ENCODE data around the gene PTPRT. TPM values are rescaled to one million over a fixed set of nuclear protein-coding genes. Genes with fewer than 3 reads are reported as not detected.

PTPRT gene
- polyA plus RNA-seq, 1 donor: 0.53 TPM

DNA sequence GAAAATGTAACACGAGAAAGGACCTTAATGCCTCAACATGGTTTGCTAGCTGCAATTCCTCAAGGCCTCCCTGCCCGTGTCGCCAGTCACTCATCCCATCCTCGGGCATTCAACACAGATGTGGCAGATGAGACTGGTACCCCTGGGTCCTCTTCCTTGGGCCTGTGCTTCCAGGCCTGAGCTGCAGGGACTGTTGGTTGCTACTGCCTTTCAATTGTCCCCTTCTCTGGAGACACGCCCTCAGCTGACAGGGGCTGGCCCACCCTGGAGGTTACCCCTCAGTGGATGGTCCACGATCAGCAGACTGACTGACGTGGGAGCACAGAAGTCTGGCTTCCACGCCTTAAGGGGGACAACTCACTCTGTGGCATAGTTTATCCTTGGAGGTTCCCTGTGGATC lies 1076.5 kb downstream of the PTPRT start:
- DNase-seq: no peak

DNA sequence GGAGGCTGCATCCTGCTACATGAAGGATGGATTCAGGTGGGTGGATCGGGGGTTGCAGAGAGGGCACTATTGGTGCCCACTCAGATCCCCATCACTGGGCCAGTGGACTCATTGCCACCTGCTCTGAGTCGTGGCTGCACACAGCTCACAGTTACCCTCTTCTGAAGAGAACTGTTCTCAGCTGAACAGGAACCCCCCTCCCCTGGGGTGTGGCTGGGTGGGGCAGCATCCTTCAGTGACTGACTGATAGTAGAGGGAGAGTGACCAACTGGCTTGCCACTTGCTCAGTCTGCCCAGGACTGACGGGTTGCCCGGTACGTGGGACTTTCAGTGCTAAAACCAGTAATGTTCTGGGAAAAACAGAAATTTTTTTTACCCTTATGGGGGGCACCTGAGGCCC lies 1077.5 kb downstream of the PTPRT start:
- no peak for DNase-seq

DNA sequence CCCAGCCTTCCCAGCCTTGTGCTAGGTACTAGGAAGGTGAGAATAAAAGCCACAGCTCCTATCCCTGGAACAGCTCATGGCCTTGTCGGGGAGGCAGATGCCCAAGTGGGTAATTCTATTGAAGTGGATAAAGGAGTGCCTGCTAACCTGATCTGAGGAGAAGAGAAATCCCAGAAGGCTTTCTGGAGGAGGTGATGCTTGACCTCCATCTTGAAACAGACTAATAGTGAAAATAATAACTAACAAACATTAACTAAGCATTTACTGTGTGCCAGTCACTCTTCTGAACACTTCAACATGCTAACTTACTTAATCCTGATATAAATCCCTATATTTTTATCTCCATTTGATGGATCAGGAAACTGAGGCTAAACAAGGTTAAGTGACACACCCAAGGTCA lies 1078.4 kb downstream of the PTPRT start:
- no peak for DNase-seq

DNA sequence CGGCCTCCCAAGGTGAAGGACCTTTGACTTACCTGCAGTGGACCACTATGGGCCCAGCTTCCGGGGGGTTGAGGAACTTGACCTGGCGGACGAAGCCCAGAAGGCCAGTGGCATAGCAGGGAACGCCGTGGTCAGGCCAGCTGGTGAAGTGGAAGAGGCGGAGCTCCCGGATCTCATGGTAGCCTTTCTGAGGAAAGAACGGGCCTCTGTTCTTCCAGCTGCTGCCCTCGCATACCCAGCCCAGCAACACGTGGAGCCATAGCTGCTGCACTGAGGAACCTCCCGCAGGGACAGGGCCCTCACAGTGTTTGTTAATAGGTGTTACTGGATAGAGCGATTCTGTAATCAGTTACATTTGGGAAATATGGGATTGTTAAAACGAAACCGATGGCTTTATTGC lies 1079.4 kb downstream of the PTPRT start:
- DNase-seq: no peak

DNA sequence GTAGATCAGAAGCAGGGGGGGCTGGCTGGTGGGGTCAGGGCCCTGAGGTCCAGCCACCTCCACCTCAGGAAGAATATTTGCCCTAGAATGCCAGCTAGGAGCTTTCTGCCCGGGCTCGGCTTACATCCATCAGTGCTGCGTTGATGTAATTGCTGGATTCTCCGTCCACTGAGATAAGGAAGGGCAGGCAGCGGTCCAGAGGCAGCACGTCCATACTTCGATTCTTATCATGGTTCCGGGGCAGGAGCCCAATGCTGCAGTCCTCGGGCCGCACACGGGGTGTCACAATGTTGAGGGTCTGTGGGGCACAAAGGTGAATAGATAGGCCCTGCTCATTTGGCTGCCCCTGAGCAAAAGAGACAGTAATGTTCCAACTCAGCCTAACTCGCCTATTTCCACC lies 1087.7 kb downstream of the PTPRT start:
- no peak for DNase-seq

DNA sequence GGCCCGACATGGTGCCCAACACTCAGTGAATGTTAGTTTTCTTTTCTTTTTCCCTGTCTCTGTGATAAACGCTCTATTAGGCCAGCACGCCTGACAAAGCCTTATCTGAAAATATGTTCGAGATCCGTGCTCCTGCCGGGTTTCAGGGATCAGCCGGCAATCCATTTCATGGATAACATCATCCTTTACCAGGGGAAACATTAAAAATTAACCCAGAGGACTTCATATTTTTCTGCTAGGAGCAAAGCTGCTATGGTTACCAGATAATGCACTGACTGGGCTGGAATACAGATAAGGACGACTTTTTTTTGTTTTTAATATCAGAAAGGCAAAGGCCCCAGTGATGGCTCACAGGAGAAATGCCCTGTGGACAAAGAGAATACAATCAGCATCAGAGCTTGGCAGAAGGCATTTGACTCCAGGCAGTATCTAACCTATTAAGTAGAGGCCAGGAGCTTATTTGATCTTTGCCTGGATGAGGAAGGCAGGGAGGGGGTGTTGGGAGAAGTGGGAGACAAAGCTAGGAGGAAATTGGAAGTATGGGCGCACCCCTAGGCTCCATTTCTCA lies 1089.5 kb downstream of the PTPRT start:
- DNase-seq: no peak

DNA sequence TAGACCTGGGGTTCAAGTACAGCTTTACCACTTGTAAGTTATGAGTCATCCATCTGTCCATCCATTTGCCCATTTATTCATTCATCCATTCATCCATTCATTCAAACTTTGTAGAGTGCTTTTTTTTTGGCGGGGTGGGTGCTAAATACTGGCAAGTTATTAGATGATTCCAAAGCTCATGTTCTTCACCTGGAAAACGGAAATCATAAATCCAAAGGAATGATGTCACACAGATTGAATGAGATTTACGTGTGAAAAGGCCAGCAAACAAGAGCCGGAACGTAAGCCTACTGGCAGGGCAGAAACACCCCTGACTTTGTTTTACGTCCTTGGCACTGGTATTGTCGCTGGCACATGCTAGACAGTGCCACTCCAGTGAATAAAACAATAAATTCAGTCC lies 1090.6 kb downstream of the PTPRT start:
- DNase-seq: no peak

DNA sequence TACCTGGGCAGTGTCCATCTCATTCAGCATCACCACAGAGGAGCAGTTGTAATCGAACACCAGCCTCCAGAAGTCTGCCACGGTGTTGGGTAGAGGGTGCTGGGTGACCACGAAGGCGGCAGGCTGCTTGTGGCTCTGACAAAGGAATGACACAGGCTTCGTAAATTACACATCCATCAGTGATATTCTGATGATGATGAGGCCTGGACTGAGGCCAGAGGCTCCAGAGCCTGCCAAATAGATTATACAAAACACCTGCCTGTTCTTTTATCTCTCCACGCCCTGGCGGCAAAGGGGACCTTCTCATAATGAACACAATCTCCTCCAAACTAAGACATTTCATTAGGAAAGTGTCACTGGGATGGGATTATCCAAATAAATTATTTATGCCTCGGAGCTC lies 1091.3 kb downstream of the PTPRT start:
- no peak for DNase-seq

DNA sequence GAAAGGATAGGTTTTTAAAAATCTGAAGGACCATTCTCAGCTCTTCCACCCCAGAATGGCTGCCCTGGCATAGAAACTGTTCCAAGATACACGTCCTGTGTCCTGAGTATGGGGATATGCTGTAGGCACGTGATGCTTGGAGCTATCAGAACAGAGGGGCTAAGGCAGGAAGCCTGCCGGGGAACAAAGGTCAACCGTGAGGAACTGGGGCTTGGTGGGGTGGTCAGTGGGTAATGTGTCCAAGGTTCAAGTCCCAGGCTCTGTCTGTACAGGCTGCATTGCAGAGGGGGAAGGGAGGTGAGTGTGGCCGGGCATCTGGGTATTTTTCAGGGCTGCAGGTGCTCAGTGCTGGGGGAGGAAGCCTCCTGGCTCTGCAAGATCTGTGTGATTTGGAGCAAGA lies 1092.0 kb downstream of the PTPRT start:
- DNase-seq: no peak

DNA sequence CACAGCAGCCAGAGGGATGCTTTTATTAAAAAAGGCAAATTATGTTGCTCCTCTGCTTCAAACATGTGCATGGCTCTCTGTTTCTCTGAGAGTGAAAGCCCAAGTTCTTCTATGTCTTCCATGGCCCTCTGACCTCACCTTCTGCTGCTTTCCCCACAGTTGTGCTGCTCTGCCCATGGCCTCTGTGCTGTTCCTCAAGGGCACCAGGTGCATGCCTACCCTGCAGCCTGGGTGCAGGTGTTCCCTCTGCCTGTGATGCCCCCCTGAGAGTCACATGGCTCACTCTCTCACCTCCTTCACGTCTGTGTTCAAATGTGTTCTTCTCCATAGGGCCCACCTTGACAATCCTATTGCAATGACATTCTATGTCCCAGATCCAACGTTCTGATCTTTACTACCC lies 1094.5 kb downstream of the PTPRT start:
- DNase-seq: no peak

DNA sequence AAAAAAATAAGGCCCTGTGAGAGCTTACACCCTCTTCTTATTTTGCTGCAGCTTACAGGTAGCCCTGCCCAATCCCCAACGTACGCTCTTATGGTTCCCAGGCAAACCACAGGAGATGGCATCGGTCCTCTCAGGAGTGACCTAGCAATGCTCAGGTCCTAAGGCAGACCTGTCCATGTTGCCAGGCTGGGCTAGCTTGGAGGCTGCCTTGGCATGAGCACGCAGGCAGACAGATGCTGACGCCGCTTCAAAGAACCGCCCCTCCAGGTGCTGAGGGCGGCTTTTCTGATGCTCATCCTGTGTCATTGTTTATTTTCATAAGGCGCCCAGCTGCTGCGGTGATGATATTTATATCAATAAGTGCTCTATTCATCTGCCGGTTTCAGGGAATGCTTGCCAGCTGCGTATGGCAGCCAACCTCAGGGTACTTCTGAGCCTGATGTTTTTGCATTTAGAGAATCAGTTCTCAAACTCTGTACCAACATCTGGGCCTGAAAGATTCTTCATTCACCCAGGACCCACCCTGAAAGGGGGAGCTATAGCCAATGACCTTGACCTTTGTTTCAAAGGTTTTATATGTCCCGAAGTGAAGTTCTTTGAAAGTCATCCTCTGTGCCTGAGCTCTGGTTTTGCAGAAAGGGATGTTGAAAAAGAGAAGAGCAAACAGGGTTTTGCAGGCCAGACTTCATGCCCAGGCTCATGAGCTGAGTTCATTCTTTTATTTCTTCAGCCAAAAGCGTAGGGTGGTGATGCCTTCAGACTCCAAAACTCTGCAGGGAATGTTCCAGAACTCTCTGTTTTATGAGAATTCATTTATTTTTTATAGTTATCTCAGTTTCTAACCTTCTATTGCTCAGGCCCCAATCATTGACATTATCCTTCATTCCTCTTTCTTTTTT lies 1095.9 kb downstream of the PTPRT start:
- DNase-seq: no peak

DNA sequence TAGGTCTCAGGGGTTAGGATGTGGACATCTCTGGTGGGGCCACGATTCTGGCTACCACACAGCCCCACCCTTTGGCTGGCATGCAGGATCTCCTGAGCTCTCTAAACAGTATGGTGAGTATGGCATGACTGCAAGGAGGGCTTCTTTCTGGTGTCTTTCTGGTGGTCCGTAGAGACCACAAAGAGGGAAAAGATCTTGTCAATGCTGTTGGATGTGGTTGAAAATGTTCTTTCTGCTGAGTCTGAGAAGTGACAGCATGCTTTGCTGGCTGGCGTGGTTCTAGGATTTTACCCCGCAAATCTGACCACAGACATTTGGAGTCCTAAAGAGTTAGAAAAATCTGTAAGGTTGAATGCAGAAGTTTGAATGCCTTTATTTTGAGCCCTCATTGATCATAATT lies 1096.7 kb downstream of the PTPRT start:
- no peak for DNase-seq

DNA sequence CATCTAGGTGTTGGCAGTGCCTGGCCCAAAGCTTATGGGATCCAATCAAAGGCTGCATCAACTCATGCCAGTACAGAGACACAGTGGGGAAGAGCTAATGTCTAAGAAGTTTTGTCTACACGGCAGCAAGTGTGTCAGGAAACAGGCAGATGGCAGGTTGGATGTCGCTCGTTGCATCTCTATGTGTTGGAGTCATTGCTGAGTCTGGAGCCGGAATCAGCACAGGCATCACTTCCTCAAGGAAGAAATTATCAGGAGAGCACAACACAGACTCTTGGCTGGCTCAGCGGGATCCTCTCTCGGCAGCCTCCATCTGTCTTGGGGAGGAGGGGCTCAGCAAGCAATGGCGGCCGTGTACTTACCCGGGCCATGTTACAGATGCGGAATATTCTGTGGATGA lies 1104.3 kb downstream of the PTPRT start:
- DNase-seq: no peak

DNA sequence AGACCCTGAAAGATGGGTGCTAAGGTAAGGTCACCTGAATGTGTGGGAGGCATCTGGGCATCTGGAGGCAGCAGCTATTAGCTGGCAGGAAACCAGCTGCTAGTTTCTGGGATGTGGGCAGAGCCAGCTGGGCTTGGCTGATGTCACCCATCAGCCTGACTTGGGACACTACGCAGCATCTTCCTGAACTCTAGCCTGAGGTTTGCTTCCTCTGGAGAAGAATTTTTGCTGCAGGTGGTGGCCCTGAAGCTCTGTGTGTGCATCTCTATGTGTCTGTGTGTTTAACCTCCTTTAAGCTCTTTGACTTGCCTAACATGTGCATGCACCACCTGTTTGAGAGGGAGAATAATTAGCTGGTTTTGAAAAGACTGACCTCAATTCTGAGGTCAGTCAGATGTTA lies 1106.4 kb downstream of the PTPRT start:
- DNase-seq: no peak

DNA sequence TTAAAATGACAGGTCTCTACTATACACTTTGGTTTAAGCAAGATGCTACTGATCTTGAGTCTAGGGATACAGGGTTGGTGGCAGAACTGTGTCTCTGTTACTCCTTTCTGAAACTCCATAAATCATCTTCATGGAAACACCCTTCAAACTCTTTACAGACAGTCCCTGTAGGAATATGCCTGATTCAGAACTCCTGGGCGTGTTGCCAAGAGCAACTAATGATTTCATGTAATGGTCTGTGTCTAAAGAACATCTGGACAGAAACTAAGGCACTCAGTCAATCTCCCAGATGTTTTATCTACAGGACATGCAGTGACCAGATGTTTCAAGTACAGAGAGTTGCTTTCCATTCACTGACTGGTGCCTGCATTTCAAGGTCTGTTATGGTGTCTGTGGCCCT lies 1107.1 kb downstream of the PTPRT start:
- peak; percentile 74 for DNase-seq

DNA sequence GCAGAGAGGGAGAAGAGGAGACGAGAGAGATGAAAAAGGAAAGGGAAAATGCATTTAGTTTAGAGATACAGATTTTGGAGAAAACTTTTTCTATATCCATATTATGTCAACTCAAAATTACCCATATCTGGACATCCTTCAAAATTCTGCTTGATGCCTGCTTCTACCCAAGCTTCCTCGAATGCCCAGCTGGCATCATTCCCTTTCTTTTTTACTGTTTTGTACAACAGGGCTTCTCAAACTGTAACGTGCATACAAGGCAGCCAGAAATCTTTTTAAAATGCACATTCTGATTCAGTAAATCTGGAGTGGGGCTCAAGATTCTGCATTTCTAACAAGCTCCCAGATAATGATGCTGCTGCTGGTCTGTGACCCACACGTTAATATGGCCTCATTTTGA lies 1108.8 kb downstream of the PTPRT start:
- no peak for DNase-seq

DNA sequence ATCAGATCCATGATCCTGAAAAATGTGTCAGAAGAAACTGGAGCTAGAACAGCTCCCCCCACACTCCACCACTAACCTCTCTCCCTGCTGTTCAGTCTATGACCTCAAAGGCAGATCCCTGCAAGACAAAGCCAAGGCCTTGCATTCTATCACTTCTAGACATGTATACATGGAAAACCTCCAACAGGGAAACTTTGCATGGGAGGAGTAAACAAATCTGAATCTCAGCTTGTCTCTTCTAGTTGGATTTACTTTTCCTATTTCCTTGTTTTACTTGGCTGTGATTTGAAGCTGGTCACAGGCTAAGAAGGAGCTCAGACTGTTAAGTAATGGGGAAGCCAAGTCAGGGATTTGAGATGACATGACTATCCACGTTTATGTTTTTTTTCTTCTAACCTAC lies 1114.8 kb downstream of the PTPRT start:
- DNase-seq: no peak

DNA sequence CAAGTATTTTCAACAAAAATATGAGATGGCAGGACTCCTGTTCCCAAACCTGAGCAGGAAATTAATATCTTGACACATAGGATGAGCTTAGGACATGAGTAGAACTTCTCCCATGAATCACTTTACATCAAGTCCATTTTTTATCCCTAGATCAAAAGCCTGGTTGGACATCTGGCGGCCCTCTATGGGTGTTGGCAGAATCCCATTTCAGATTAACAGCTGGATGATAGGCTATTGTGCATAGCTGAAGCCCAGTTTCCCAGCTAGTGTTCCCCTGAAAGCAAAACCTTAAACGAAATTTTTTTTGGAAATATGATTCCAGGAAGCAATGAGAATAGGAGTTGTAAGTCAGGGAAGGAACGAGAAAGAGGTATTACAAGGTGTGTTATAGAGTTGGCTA lies 1122.1 kb downstream of the PTPRT start:
- DNase-seq: no peak

DNA sequence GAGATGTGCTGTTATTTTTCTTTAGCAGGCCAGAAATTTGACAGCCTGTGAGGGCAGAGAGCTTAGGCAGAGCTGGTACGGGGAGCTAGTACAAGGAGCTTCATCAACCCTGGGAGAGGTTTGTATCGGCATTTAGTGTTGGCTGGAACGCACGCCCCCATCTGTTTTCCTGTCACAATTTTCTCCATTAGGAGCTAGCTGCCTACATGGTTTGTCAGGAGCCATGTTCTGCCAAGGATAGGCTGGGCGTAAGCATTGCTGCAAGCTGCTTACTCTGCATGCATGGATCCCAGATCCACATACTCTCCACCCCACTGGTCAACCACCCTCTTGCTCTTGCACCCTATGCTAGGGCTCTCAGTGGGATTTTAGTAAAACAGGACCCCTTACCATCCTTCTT lies 1122.5 kb downstream of the PTPRT start:
- DNase-seq: no peak

DNA sequence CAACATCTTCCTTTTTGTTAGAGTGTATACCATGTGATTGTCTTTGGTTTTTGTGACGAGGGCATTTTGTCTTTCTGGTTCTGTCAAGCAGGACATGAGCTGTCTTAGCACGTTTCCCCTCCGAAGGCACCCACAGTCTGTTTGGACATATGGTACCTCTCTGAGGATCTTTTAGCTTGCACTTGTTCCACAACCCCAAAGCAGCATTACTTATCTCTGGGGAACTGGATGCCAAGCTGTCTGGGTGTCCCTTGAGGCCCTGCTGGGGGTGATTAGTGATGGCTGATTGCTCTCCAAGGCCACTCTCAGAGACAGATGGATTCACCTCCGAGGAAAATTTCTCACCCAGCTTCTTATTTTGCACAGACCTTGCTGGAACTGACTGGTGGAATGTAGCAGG lies 1126.6 kb downstream of the PTPRT start:
- no peak for DNase-seq

DNA sequence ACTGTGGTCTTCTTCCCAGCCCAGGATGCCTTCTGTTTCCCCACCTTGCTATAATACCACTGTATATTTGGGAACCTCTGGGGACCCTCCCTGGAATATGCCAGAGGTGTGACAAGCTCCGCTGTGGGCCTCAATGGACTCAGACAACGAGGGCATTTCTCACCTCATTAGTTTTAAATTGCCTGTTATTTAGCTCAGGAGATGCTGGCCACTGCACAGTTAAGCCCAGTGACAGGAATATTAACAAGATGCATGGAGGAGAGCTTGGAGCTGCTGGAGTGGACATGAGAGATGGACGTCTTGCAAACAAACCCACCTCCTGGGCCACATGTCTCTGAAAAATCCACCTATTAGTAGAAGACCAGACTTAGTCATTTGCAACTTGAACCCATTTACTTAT lies 1136.4 kb downstream of the PTPRT start:
- DNase-seq: no peak

DNA sequence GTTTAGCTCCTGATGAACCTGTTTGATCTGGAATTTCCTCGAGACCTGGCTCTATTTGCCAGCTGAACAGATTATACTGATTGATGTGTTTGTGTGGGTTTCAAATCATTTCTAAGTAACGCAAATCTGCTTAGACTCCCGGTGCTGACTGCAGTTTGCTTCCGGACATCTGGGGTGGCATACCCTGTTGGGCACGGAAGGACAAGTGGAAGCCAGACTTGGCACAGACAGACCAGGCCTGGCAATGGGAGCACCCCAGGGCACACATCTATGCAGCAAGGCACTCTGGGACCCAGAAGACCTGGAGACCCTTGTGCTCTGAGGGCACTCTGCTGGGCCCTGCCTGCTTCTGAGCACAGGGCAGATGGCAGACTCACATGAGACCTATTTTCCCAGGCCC lies 1137.8 kb downstream of the PTPRT start:
- DNase-seq: no peak

DNA sequence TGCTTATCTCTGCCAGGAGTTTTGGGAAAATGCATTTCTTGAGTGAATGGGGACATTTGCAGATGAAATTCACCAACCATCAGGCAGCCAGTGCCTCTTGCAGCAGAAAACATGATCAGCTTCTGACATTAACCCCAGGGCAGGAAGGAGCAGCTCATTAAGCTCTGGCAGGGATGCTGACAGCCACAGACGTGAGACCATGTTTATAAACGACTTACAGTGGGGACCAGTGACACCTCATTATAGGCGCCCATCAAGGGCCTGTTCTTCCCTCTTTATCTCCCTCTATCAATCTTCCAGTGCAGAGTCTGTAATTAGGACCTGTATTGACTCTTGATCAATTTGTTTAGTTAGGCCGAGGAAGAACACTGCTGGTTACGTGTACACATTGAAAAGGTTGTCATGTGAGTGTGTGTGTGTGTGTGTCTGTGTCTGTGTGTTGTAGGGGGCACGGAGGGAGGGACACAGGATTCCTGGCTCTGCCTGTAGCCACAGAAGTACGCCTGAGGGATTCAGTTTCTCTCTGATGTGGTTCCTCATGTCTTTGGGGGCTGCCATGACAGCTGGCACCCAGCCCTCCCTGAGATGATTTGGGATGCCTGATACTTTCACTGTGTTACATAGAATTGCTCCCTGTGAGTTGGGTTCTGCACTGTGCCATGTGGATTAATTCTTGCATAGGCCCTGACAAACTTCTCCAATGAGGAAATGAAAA lies 1143.2 kb downstream of the PTPRT start:
- no peak for DNase-seq

DNA sequence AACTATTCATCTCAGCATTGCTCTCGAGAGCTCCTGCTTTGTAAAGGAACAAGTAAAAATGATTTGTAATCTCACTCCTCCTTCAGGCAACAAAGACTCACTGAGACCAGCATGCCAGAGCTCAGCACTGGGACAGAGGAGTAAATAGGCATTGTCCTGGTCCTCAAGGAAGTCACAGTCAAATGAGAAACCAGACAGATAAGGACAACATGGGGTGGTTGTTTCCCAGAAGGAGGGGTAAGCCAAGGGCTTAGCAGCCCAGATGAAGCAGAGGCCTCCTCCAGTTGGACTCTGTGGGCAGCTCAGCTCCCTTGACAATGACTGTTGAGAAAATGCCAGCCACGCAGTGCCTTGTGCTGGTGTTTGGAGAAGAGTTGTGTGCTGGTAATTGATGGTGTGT lies 1145.8 kb downstream of the PTPRT start:
- no peak for DNase-seq

Measured in left kidney (tissue), 2 donors.